B cell (primary cell): ENCODE measurements around the gene SHPK. TPM values are rescaled to one million over a fixed set of nuclear protein-coding genes. Genes with fewer than 3 reads are reported as not detected.

ENCODE experiments used
- ATAC-seq: fragments of 200-7000 bp; cut with Tn5 transposase; one replicate; pipeline ENCODE4 v1.10.0; 2021; ENCODE audit warnings: low read depth, mild to moderate bottlenecking, moderate number of reproducible peaks, moderate library complexity
- CTCF ChIA-PET: fragments of 350-600 bp; sonication (Branson Sonifier 250); formaldehyde crosslinking; loops from one replicate; lab custom pipeline; 2021; ENCODE audit warnings: antibody characterized with exemption, inconsistent platforms; lab: Charles Lee
- POLR2A ChIA-PET: fragments of 350-600 bp; sonication (Branson Sonifier 250); formaldehyde crosslinking; loops from one replicate; lab custom pipeline; 2021; ENCODE audit warnings: antibody characterized with exemption; lab: Charles Lee
- DNase-seq: peaks from one replicate; pipeline ENCODE4 v3.0.0; 2013
- H2AFZ ChIP-seq: 2 replicates; pipeline ENCODE4 v1.6.1; 2012; ENCODE audit warnings: mild to moderate bottlenecking, low read depth, low read length; ENCODE audit not compliant: insufficient read depth, poor library complexity, severe bottlenecking
- H3K27ac ChIP-seq, 2 donors: 1 replicate in 1 of 2; 2 replicates in 1 of 2; pipeline ENCODE4 v1.5.1; 2012 to 2013; ENCODE audit warnings: low read length in 2 of 2, mild to moderate bottlenecking in 2 of 2, moderate library complexity in 1 of 2
- H3K27me3 ChIP-seq, 4 experiments: fragments of 200-600 bp in 1 of 4; sonication (generic) in 1 of 4; replicated peaks in 1 of 4; 1 replicate in 2 of 4; 2 replicates in 2 of 4; pipeline versions ENCODE4 v1.6.1 to v1.7.0; 2013 to 2016; ENCODE audit warnings: low read length in 3 of 4, mild to moderate bottlenecking in 2 of 4, mixed read lengths in 1 of 4, moderate library complexity in 1 of 4; ENCODE audit not compliant: insufficient read depth in 4 of 4, control insufficient read depth in 3 of 4; ENCODE audit errors: control extremely low read depth in 1 of 4
- H3K36me3 ChIP-seq, 2 experiments: replicated peaks in 1 of 2; 1 replicate in 1 of 2; 2 replicates in 1 of 2; pipeline versions ENCODE4 v1.6.1 to v1.7.1; 2013; ENCODE audit warnings: low read length in 1 of 2; ENCODE audit not compliant: insufficient read depth in 2 of 2, control insufficient read depth in 1 of 2; ENCODE audit errors: control extremely low read depth in 1 of 2, extremely low read depth in 1 of 2
- H3K4me1 ChIP-seq, 2 donors: fragments of 200-600 bp in 1 of 2; sonication (generic) in 1 of 2; 1 replicate in 1 of 2; 2 replicates in 1 of 2; pipeline versions ENCODE4 v1.5.1 to v1.6.1; 2013 to 2017; ENCODE audit warnings: low read length in 2 of 2; ENCODE audit not compliant: control insufficient read depth in 2 of 2, insufficient read depth in 2 of 2
- H3K4me2 ChIP-seq: replicated peaks from 2 replicates; pipeline ENCODE3; 2012; ENCODE audit warnings: mild to moderate bottlenecking, low read depth, low read length; ENCODE audit not compliant: poor library complexity, severe bottlenecking
- H3K4me3 ChIP-seq, 5 experiments: fragments of 200-600 bp in 1 of 5; sonication (generic) in 1 of 5; 1 replicate in 3 of 5; 2 replicates in 2 of 5; pipeline versions ENCODE4 v1.5.1 to v1.7.0; 2011 to 2016; ENCODE audit warnings: low read length in 4 of 5, mild to moderate bottlenecking in 4 of 5, low read depth in 2 of 5, control low read depth in 1 of 5, moderate library complexity in 1 of 5; ENCODE audit not compliant: insufficient read depth in 1 of 5; ENCODE audit errors: control extremely low read depth in 1 of 5, extremely low read depth in 1 of 5
- H3K79me2 ChIP-seq: fragments of 200-600 bp; sonication (generic); one replicate; pipeline ENCODE4 v1.6.0; 2016; ENCODE audit warnings: low read length; ENCODE audit not compliant: control insufficient read depth, insufficient read depth
- H3K9ac ChIP-seq: fragments of 200-600 bp; sonication (generic); 2 replicates; pipeline ENCODE4 v1.6.1; 2017; ENCODE audit warnings: mild to moderate bottlenecking, low read length, moderate library complexity
- H3K9me3 ChIP-seq, 3 donors: one replicate each; pipeline versions ENCODE4 v1.6.1 to v1.7.1; 2013; ENCODE audit warnings: low read length in 2 of 3; ENCODE audit not compliant: control insufficient read depth in 2 of 3, insufficient read depth in 1 of 3; ENCODE audit errors: control extremely low read depth in 1 of 3
- H4K20me1 ChIP-seq: 2 replicates; pipeline ENCODE4 v1.6.0; 2012; ENCODE audit warnings: mild to moderate bottlenecking, low read length; ENCODE audit not compliant: insufficient read depth, control insufficient read depth, poor library complexity, severe bottlenecking
- H3K27ac Mint-ChIP-seq: one replicate; pipeline ENCODE4 v1.8.0; 2021; ENCODE audit warnings: mixed read lengths
- H3K27me3 Mint-ChIP-seq: one replicate; pipeline ENCODE4 v1.8.0; 2021; ENCODE audit warnings: mixed read lengths
- H3K4me1 Mint-ChIP-seq: one replicate; pipeline ENCODE4 v1.8.0; 2021; ENCODE audit warnings: mixed read lengths
- H3K4me3 Mint-ChIP-seq: one replicate; pipeline ENCODE4 v1.8.0; 2021; ENCODE audit warnings: mixed read lengths
- H3K9me3 Mint-ChIP-seq: one replicate; pipeline ENCODE4 v1.8.0; 2022; ENCODE audit warnings: mixed read lengths; ENCODE audit not compliant: insufficient read depth
- CTCF ChIP-seq: fragments of 200-600 bp; IDR thresholded peaks from one replicate; pipeline ENCODE4 v1.8.0; 2022; ENCODE audit warnings: antibody characterized with exemption, mild to moderate bottlenecking
- EZH2 ChIP-seq: IDR thresholded peaks from 2 replicates; pipeline ENCODE4 v1.6.1; 2012; ENCODE audit warnings: borderline replicate concordance, low read depth, mild to moderate bottlenecking, moderate library complexity, low read length; ENCODE audit not compliant: insufficient read depth, poor library complexity, severe bottlenecking
- WGBS: methylation state at CpG from one replicate; pipeline ENCODE4 v1.1.5; 2013; ENCODE audit warnings: missing lambda C conversion rate; ENCODE audit not compliant: insufficient coverage; 5-methylcytosine and 5-hydroxymethylcytosine counted together
- intact Hi-C: fragments of 100-400 bp; cut with micrococcal nuclease; formaldehyde crosslinking; loops from one replicate; pipeline ENCODE4 v1.10.0; 2022
- polyA plus RNA-seq: library from polyadenylated mRNA; depleted of rRNA; stranded (reverse); fragments of >200 nt; gene quantifications from 2 replicates; pipeline ENCODE4 v1.2.3, GENCODE V29; 2012
- total RNA-seq, 2 donors: library from RNA; stranded (reverse); fragments of 120-200 nt in 1 of 2; gene quantifications; 1 replicate in 1 of 2; 2 replicates in 1 of 2; pipeline versions ENCODE4 v1.2.3 to v1.2.4, GENCODE V29; 2013 to 2022

Gene SHPK
- total and polyA plus RNA-seq, 2 donors (not counting 1 experiment from before 2014, with no cell fraction given) = 5.9 to 16.1 TPM

GRCh38 chr17:3596804-3597464, 39.1 kb downstream of the SHPK start:
- H3K4me3 ChIP-seq = no peak overlapping the region
- no peak overlapping the region for H3K4me2 ChIP-seq
- H3K4me1 ChIP-seq = no peaks in the 10 kb centered on the region
- TF ChIP-seq EZH2 (no peak), CTCF (no peak)
- H2AFZ ChIP-seq = no peak overlapping the region
- H3K27ac ChIP-seq = no peak overlapping the region
- H3K27me3 Mint-ChIP-seq = no peaks in the 10 kb centered on the region
- H3K9me3 ChIP-seq = no peaks in the 10 kb centered on the region
- no peak overlapping the region for H3K4me3 Mint-ChIP-seq
- no peak overlapping the region for H3K27ac Mint-ChIP-seq
- no peak overlapping the region for H3K9ac ChIP-seq
- H3K9me3 Mint-ChIP-seq = no peaks in the 10 kb centered on the region
- H3K4me1 Mint-ChIP-seq = no peaks in the 10 kb centered on the region
- intact Hi-C loops = no loop called here
- DNase-seq = no peak
- H3K79me2 ChIP-seq = no peaks in the 10 kb centered on the region
- no peak for ATAC-seq
- ChIA-PET POLR2A (no interaction called here), CTCF (no interaction called here)
- 97% methylated on average over 27 of the region's 27 CpGs for WGBS
- H3K27me3 ChIP-seq = no peaks in the 10 kb centered on the region
- H3K36me3 ChIP-seq = no peaks in the 10 kb centered on the region
- no peaks in the 10 kb centered on the region for H4K20me1 ChIP-seq

GRCh38 chr17:3594976-3595375, 41.1 kb downstream of the SHPK start:
- Histone ChIP-seq H3K36me3 (no peaks in the 10 kb centered on the region), H3K4me3 (no peak overlapping the region), H3K4me2 (no peak overlapping the region), H3K27me3 (no peaks in the 10 kb centered on the region), H3K27ac (no peak overlapping the region), H3K9me3 (no peaks in the 10 kb centered on the region), H2AFZ (no peak overlapping the region), H3K9ac (no peak overlapping the region), H3K4me1 (peaks cover 0 to 6% of the 10 kb centered on the region in 2 donors), H3K79me2 (no peaks in the 10 kb centered on the region), H4K20me1 (no peaks in the 10 kb centered on the region)
- ChIA-PET CTCF (interaction anchor here (0.5 kb wide), 1 partner anchor 136 kb away, joined by 3 read pairs; no protein-coding TSS in a partner anchor), POLR2A (no interaction called here)
- no peak for TF ChIP-seq EZH2
- no peak for TF ChIP-seq CTCF
- H3K9me3 Mint-ChIP-seq = no peaks in the 10 kb centered on the region
- H3K4me3 Mint-ChIP-seq = no peak overlapping the region
- ATAC-seq = no peak
- no peak for DNase-seq
- H3K27me3 Mint-ChIP-seq = no peaks in the 10 kb centered on the region
- intact Hi-C loops = no loop called here
- 96% methylated on average over 15 of the region's 15 CpGs for WGBS
- peaks cover 4% of the 10 kb centered on the region for H3K4me1 Mint-ChIP-seq
- no peak overlapping the region for H3K27ac Mint-ChIP-seq
